Tibial nerve (tissue), 4 donors: ENCODE results near the gene HERC3. TPM values are rescaled to one million over a fixed set of nuclear protein-coding genes. Genes with fewer than 3 reads are reported as not detected.

Source experiments
- DNase-seq, 2 donors: peaks; one replicate each; pipeline ENCODE4 v3.0.0-alpha.2; 2019; ENCODE audit warnings: low spot score in 2 of 2
- H3K27ac ChIP-seq, 4 donors: fragments of 200-600 bp; sonication (generic) in 3 of 4; one replicate each; pipeline ENCODE4 v1.5.1; 2017 to 2019; ENCODE audit warnings: mild to moderate bottlenecking in 1 of 4
- H3K27me3 ChIP-seq, 2 donors: fragments of 200-600 bp; sonication (generic) in 1 of 2; one replicate each; pipeline versions ENCODE4 v1.5.1 to v1.6.0; 2017 to 2019
- H3K36me3 ChIP-seq, 3 donors: fragments of 200-600 bp; sonication (generic); one replicate each; pipeline ENCODE4 v1.5.1; 2018 to 2019
- H3K4me1 ChIP-seq, 4 donors: fragments of 200-600 bp; sonication (generic) in 3 of 4; one replicate each; pipeline ENCODE4 v1.5.1; 2017 to 2019
- H3K4me3 ChIP-seq, 4 donors: fragments of 200-600 bp; sonication (generic) in 3 of 4; one replicate each; pipeline ENCODE4 v1.5.1; 2017 to 2019; ENCODE audit warnings: mild to moderate bottlenecking in 1 of 4, moderate library complexity in 1 of 4
- H3K9me3 ChIP-seq, 4 donors: fragments of 200-600 bp; sonication (generic) in 3 of 4; one replicate each; pipeline ENCODE4 v1.5.1; 2017 to 2019
- CTCF ChIP-seq, 5 experiments: fragments of 200-600 bp in 3 of 5; fragments of 450-650 bp in 2 of 5; sonication (generic) in 3 of 5; IDR thresholded peaks; one replicate each; pipeline ENCODE4 v1.5.1; 2016 to 2019; ENCODE audit warnings: antibody characterized with exemption in 5 of 5, mild to moderate bottlenecking in 3 of 5, moderate library complexity in 2 of 5
- EP300 ChIP-seq, 2 donors: sonication (generic); formaldehyde crosslinking; IDR thresholded peaks; one replicate each; pipeline ENCODE4 v1.6.1; 2017; ENCODE audit warnings: antibody characterized with exemption in 2 of 2, mild to moderate bottlenecking in 1 of 2
- POLR2A ChIP-seq, 2 donors: fragments of 450-650 bp; IDR thresholded peaks; one replicate each; pipeline ENCODE4 v1.6.1; 2017; ENCODE audit warnings: antibody characterized with exemption in 2 of 2, mild to moderate bottlenecking in 2 of 2, moderate library complexity in 2 of 2
- WGBS, 2 donors: methylation state at CpG; one replicate each; pipeline ENCODE4 v1.1.5; 2018; 5-methylcytosine and 5-hydroxymethylcytosine counted together
- total RNA-seq, 4 donors: library from RNA; depleted of rRNA; stranded (reverse); fragments of >200 nt; gene quantifications; one replicate each; pipeline ENCODE4 v1.1.0, GENCODE V29; 2016

Gene HERC3
- total RNA-seq = 10 to 100 TPM; 30.0 to 61.0 (median 42.0) TPM

GRCh38 chr4:88591787-88592599, at the start of gene HERC3:
TSS of gene HERC3 (plus strand) at chr4:88592480. CDS start at chr4:88605824, 13,344 bp downstream.
- Histone ChIP-seq H3K9me3 (no peaks in the 10 kb centered on the region), H3K27ac (peak within 1 kb of the TSS; percentile 83 to 98 (median 90)), H3K27me3 (no peaks in the 10 kb centered on the region), H3K4me1 (peaks cover 0 to 40% (median 3%) of the 10 kb centered on the region in 4 donors), H3K4me3 (peak within 1 kb of the TSS; percentile 76 to 96 (median 82)), H3K36me3 (peaks cover 0 to 11% (median 0%) of the 10 kb centered on the region in 3 donors)
- DNase-seq = peak; percentile 81 to 84
- TF ChIP-seq CTCF (IDR thresholded peaks at IDR 0.05) = peak in 2 of 5 experiments; percentile 24 to 57
- TF ChIP-seq POLR2A (IDR thresholded peaks at IDR 0.05) = peak in 1 of 2 donors; percentile 53
- peak in 1 of 2 donors; percentile 68 for TF ChIP-seq EP300 (IDR thresholded peaks at IDR 0.05)
- 0 to 1% methylated on average over 51 to 68 of the region's 73 CpGs for WGBS, 2 donors

- WGBS, 2 donors = 86 to 90% methylated on average over 7 of the region's 7 CpGs
- H3K4me1 ChIP-seq = no peaks in the 10 kb centered on the region
- no peaks in the 10 kb centered on the region for H3K36me3 ChIP-seq
- H3K9me3 ChIP-seq = no peaks in the 10 kb centered on the region
- DNase-seq = no peak
- H3K27ac ChIP-seq = no peak overlapping the region
- no peak overlapping the region for H3K4me3 ChIP-seq
- no peak for TF ChIP-seq POLR2A (IDR thresholded peaks at IDR 0.05)
- no peak for TF ChIP-seq CTCF (IDR thresholded peaks at IDR 0.05)
- no peak for TF ChIP-seq EP300 (IDR thresholded peaks at IDR 0.05)
- no peaks in the 10 kb centered on the region for H3K27me3 ChIP-seq
These were observed 42.5 kb upstream of the HERC3 start for GRCh38 chr4:88549815-88550214.

DNA sequence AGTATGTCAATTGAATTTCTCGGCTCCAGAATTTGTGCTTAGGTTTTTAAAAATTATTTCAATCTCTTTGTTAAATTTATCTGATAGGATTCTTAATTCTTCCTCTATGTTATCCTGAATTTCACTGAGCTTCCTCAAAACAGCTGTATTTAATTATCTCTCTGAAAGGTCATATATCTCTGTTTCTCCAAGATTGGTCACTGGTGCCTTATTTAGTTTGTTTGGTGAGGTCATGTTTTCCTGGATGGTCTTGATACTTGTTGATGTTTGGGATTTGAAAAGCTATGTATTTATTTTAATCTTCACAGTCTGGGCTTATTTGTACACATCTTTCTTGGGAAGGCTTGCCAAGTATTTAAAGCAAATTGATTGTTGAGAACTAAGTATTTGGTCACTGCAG, 24.7 kb upstream of the HERC3 start:
- H3K4me3 ChIP-seq = no peak overlapping the region
- WGBS, 2 donors = 74 to 80% methylated on average over 1 of the region's 1 CpG
- no peak for TF ChIP-seq EP300 (IDR thresholded peaks at IDR 0.05)
- TF ChIP-seq CTCF (IDR thresholded peaks at IDR 0.05) = no peak
- no peak for TF ChIP-seq POLR2A (IDR thresholded peaks at IDR 0.05)
- H3K27ac ChIP-seq = no peak overlapping the region
- no peaks in the 10 kb centered on the region for H3K4me1 ChIP-seq
- no peaks in the 10 kb centered on the region for H3K36me3 ChIP-seq
- H3K9me3 ChIP-seq = peaks cover 0 to 4% (median 0%) of the 10 kb centered on the region in 4 donors
- H3K27me3 ChIP-seq = no peaks in the 10 kb centered on the region
- DNase-seq = no peak

- no peak overlapping the region for H3K27ac ChIP-seq
These were observed 22.3 kb upstream of the HERC3 start for GRCh38 chr4:88570001-88570400.

More at GRCh38 chr4:88570001-88570400, 22.3 kb upstream of the HERC3 start:
- H3K9me3 ChIP-seq = peaks cover 0 to 4% (median 0%) of the 10 kb centered on the region in 4 donors
- no peaks in the 10 kb centered on the region for H3K36me3 ChIP-seq
- no peak overlapping the region for H3K4me3 ChIP-seq
- TF ChIP-seq CTCF (IDR thresholded peaks at IDR 0.05) (no peak), POLR2A (IDR thresholded peaks at IDR 0.05) (no peak), EP300 (IDR thresholded peaks at IDR 0.05) (no peak)
- no peak for DNase-seq
- H3K4me1 ChIP-seq = peaks cover 0 to 11% (median 4%) of the 10 kb centered on the region in 4 donors
- H3K27me3 ChIP-seq = no peaks in the 10 kb centered on the region
